GM13977 (cell line): ENCODE results near the gene DCLK1.

Source experiments
- DNase-seq: peaks from one replicate; pipeline ENCODE4 v3.0.0; 2012; ENCODE audit warnings: low spot score
- CTCF ChIP-seq: IDR thresholded peaks from 2 replicates; pipeline ENCODE4 v1.5.1; 2012; ENCODE audit warnings: mild to moderate bottlenecking, control low read depth; ENCODE audit not compliant: insufficient read depth; ENCODE audit errors: extremely low read depth, missing control alignments
- in situ Hi-C: fragments of 300-500 bp; cut with MboI; formaldehyde crosslinking; loops from one replicate; pipeline ENCODE4 v1.12.0; 2022; ENCODE audit warnings: low sequenced_read_pairs, low pct_unique_long_range_greater_than_20kb, mixed read lengths, inconsistent platforms; ENCODE audit not compliant: unreplicated experiment

DCLK1 gene

GRCh38 chr13:36068991-36069390 lies 62.2 kb downstream of the DCLK1 start:
- in situ Hi-C loops = no loop called here
- no peak for DNase-seq
- TF ChIP-seq CTCF = no peak

GRCh38 chr13:36068566-36068965 lies 62.6 kb downstream of the DCLK1 start:
- in situ Hi-C loops = no loop called here
- no peak for TF ChIP-seq CTCF
- no peak for DNase-seq

GRCh38 chr13:36067746-36068381 lies 63.3 kb downstream of the DCLK1 start:
- no peak for TF ChIP-seq CTCF
- in situ Hi-C loops = no loop called here
- DNase-seq = no peak

GRCh38 chr13:36062249-36062648 lies 68.9 kb downstream of the DCLK1 start:
- in situ Hi-C loops = no loop called here
- no peak for DNase-seq
- TF ChIP-seq CTCF = no peak

GRCh38 chr13:36061621-36062020 lies 69.6 kb downstream of the DCLK1 start:
- no peak for DNase-seq
- in situ Hi-C loops = no loop called here
- no peak for TF ChIP-seq CTCF

GRCh38 chr13:36061054-36061453 lies 70.1 kb downstream of the DCLK1 start:
- in situ Hi-C loops = no loop called here
- TF ChIP-seq CTCF = no peak

More at GRCh38 chr13:36061054-36061453, 70.1 kb downstream of the DCLK1 start:
- DNase-seq = no peak
